Measurements from ENCODE around the gene MED13.
"Not testable (repeated sequence)": the region's sequence is repeated elsewhere in the genome, so short reads cannot be mapped to it uniquely, and the experiment has no call there.

Gene MED13

GRCh38 chr17:61908292-61909037 is 156.6 kb downstream of the MED13 start:
- no peak for DNase-seq (ENCODE audit: low read depth)

- DNase-seq (ENCODE audit: low read depth) = no peak
Observed at GRCh38 chr17:61907361-61907760, 157.7 kb downstream of the MED13 start.

GRCh38 chr17:61904094-61904710 is 160.9 kb downstream of the MED13 start:
- DNase-seq (ENCODE audit: low read depth) = no peak

- DNase-seq (ENCODE audit: low read depth) = no peak
Observed at GRCh38 chr17:61903251-61903650, 161.8 kb downstream of the MED13 start.

- no peak for DNase-seq (ENCODE audit: low read depth)
Observed at GRCh38 chr17:61897548-61898180, 167.4 kb downstream of the MED13 start.

GRCh38 chr17:61895391-61895790 is 169.7 kb downstream of the MED13 start:
- DNase-seq (ENCODE audit: low read depth) = no peak

- not testable (repeated sequence) for DNase-seq (ENCODE audit: low read depth)
Observed at GRCh38 chr17:61894310-61894709, 170.8 kb downstream of the MED13 start.

Data from activated T-helper 1 cell treated with Interleukin-2 at 50 U/mL for 16 hours (primary cell).